ENCODE measurements around the gene SPINK4. TPM values are rescaled to one million over a fixed set of nuclear protein-coding genes. Genes with fewer than 3 reads are reported as not detected.

Gene SPINK4, protein sequence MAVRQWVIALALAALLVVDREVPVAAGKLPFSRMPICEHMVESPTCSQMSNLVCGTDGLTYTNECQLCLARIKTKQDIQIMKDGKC
- under 1 TPM in 1 of 2 donors, not detected in 1; 0.70 TPM for total RNA-seq
- not detected for polyA plus RNA-seq

DNA sequence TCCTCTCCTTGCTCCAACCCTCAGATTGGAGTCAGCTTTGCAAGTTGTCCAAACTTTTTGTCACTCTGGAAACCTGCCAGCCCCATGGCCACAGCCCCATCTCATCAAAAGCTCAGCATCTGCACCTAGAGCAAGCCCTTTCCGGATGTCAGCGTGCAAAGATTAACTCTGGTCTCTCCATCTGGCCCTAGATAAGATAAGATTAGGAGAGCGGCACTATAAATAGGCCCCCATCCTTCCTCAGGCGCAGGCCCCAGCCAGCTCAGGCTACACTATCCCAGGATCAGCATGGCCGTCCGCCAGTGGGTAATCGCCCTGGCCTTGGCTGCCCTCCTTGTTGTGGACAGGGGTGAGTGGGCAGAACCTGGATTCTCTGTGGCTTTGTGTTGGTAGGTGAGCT is at the start of gene SPINK4:
Gene SPINK4 (plus strand): TSS at position 247 of the 400 bp plus-strand sequence. CDS start 42 bp downstream, at position 289.
- TF ChIP-seq JUND (IDR thresholded peaks at IDR 0.05): no peak
- no peak for TF ChIP-seq HNF4A (conservative IDR thresholded peaks at IDR 0.05)
- TF ChIP-seq, protein P1, sequence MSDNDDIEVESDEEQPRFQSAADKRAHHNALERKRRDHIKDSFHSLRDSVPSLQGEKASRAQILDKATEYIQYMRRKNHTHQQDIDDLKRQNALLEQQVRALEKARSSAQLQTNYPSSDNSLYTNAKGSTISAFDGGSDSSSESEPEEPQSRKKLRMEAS (IDR thresholded peaks at IDR 0.05): no peak
- no peak for TF ChIP-seq FOXA1 (IDR thresholded peaks at IDR 0.05)
- TF ChIP-seq RXRA (IDR thresholded peaks at IDR 0.05): no peak
- TF ChIP-seq, protein P2, sequence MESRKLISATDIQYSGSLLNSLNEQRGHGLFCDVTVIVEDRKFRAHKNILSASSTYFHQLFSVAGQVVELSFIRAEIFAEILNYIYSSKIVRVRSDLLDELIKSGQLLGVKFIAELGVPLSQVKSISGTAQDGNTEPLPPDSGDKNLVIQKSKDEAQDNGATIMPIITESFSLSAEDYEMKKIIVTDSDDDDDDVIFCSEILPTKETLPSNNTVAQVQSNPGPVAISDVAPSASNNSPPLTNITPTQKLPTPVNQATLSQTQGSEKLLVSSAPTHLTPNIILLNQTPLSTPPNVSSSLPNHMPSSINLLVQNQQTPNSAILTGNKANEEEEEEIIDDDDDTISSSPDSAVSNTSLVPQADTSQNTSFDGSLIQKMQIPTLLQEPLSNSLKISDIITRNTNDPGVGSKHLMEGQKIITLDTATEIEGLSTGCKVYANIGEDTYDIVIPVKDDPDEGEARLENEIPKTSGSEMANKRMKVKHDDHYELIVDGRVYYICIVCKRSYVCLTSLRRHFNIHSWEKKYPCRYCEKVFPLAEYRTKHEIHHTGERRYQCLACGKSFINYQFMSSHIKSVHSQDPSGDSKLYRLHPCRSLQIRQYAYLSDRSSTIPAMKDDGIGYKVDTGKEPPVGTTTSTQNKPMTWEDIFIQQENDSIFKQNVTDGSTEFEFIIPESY (IDR thresholded peaks at IDR 0.05): no peak
- TF ChIP-seq, protein P3, sequence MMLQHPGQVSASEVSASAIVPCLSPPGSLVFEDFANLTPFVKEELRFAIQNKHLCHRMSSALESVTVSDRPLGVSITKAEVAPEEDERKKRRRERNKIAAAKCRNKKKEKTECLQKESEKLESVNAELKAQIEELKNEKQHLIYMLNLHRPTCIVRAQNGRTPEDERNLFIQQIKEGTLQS (IDR thresholded peaks at IDR 0.05): no peak
- no peak for TF ChIP-seq TAF1 (conservative IDR thresholded peaks at IDR 0.05)
- TF ChIP-seq, protein P4, sequence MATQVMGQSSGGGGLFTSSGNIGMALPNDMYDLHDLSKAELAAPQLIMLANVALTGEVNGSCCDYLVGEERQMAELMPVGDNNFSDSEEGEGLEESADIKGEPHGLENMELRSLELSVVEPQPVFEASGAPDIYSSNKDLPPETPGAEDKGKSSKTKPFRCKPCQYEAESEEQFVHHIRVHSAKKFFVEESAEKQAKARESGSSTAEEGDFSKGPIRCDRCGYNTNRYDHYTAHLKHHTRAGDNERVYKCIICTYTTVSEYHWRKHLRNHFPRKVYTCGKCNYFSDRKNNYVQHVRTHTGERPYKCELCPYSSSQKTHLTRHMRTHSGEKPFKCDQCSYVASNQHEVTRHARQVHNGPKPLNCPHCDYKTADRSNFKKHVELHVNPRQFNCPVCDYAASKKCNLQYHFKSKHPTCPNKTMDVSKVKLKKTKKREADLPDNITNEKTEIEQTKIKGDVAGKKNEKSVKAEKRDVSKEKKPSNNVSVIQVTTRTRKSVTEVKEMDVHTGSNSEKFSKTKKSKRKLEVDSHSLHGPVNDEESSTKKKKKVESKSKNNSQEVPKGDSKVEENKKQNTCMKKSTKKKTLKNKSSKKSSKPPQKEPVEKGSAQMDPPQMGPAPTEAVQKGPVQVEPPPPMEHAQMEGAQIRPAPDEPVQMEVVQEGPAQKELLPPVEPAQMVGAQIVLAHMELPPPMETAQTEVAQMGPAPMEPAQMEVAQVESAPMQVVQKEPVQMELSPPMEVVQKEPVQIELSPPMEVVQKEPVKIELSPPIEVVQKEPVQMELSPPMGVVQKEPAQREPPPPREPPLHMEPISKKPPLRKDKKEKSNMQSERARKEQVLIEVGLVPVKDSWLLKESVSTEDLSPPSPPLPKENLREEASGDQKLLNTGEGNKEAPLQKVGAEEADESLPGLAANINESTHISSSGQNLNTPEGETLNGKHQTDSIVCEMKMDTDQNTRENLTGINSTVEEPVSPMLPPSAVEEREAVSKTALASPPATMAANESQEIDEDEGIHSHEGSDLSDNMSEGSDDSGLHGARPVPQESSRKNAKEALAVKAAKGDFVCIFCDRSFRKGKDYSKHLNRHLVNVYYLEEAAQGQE (IDR thresholded peaks at IDR 0.05): no peak
- no peak for TF ChIP-seq HNF4G (IDR thresholded peaks at IDR 0.05)
- no peak for TF ChIP-seq EGR1 (IDR thresholded peaks at IDR 0.05; ENCODE audit: low read depth in 2 of 2)
- no peak for TF ChIP-seq GABPA (IDR thresholded peaks at IDR 0.05 in 1 of 2, conservative IDR thresholded peaks at IDR 0.05 in 1 of 2)
- no peak for DNase-seq (ENCODE audit: low spot score)
- Histone ChIP-seq H3K36me3 (ENCODE audit: control insufficient read depth in 4 of 4, insufficient read depth in 3 of 4, low read depth in 1 of 4, low read length in 3 of 4) (no peaks in the 10 kb centered on the region), H3K27ac (ENCODE audit: low read depth in 1 of 2, low read length in 2 of 2) (no peak within 1 kb of the TSS), H3K27me3 (ENCODE audit: control insufficient read depth in 4 of 4, insufficient read depth in 4 of 4, low read length in 3 of 4) (no peaks in the 10 kb centered on the region), H3K4me3 (ENCODE audit: low read depth in 1 of 3, low read length in 3 of 3) (no peak within 1 kb of the TSS), H3K9me3 (ENCODE audit: control insufficient read depth in 4 of 4, low read length in 3 of 4) (no peaks in the 10 kb centered on the region), H3K4me1 (ENCODE audit: control insufficient read depth in 4 of 4, insufficient read depth in 4 of 4, low read length in 3 of 4) (no peaks in the 10 kb centered on the region), H3K9ac (ENCODE audit: low read depth in 1 of 2, low read length in 2 of 2) (no peak within 1 kb of the TSS)
- 67% methylated on average over 7 of the region's 7 CpGs for WGBS

DNA sequence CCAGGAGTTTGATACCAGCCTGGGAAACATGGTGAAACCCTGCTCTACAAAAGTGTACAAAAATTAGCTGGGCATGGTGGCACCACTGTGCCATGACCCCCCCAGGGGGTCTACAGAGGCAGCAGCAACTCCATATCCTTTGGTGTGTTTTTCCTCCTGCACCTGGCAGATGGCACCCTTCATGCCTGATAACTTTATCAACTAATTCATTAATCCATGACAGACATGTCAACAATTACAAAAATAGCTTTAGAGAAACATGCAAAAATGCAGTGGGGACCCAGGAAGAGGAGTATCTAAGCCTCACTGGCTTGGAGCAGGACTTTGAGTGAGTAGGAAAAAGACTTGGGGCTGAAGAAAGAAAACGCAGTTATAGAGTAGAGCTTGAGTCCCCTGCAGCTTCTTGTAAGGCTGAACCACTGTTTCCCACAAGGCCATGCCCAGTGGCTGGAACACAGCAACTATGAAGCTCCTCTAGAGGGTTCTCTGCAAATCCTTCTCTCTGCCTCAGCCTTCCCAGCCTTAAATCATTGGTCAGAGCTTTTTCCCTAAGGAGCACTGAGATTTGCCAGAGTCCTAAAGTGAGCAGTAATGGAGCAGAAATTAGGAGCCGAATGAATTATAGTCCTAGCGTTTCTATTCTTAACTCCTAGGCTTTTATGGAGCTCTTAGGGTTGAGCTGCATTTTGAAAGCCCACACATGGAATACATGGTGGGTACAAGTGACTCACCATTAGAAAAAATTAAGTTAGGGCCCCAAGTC is 47.3 kb upstream of the SPINK4 start:
- 89% methylated on average over 3 of the region's 3 CpGs for WGBS
- no peak for DNase-seq (ENCODE audit: low spot score)
- TF ChIP-seq RXRA (IDR thresholded peaks at IDR 0.05) (no peak), EGR1 (IDR thresholded peaks at IDR 0.05; ENCODE audit: low read depth in 2 of 2) (no peak), SP1 (IDR thresholded peaks at IDR 0.05) (no peak), NR2F2 (IDR thresholded peaks at IDR 0.05) (no peak), YY1 (IDR thresholded peaks at IDR 0.05) (no peak), TAF1 (conservative IDR thresholded peaks at IDR 0.05) (no peak), GABPA (IDR thresholded peaks at IDR 0.05 in 1 of 2, conservative IDR thresholded peaks at IDR 0.05 in 1 of 2) (no peak), FOXA2 (IDR thresholded peaks at IDR 0.05) (no peak), HNF4A (conservative IDR thresholded peaks at IDR 0.05) (no peak), RAD21 (IDR thresholded peaks at IDR 0.05) (no peak), HNF4G (IDR thresholded peaks at IDR 0.05) (no peak), FOXA1 (IDR thresholded peaks at IDR 0.05) (no peak), JUND (IDR thresholded peaks at IDR 0.05) (no peak)
- TF ChIP-seq, protein P1 (IDR thresholded peaks at IDR 0.05): no peak
- TF ChIP-seq, protein P2 (IDR thresholded peaks at IDR 0.05): no peak
- TF ChIP-seq, protein P4 (IDR thresholded peaks at IDR 0.05): no peak
- TF ChIP-seq, protein P3 (IDR thresholded peaks at IDR 0.05): no peak

More for the DNA sequence above, 47.3 kb upstream of the SPINK4 start:
- no peaks in the 10 kb centered on the region for H3K4me1 ChIP-seq (ENCODE audit: control insufficient read depth in 4 of 4, insufficient read depth in 4 of 4, low read length in 3 of 4)
- H3K27me3 ChIP-seq (ENCODE audit: control insufficient read depth in 4 of 4, insufficient read depth in 4 of 4, low read length in 3 of 4): no peaks in the 10 kb centered on the region
- H3K36me3 ChIP-seq (ENCODE audit: control insufficient read depth in 4 of 4, insufficient read depth in 3 of 4, low read depth in 1 of 4, low read length in 3 of 4): no peaks in the 10 kb centered on the region
- H3K27ac ChIP-seq (ENCODE audit: low read depth in 1 of 2, low read length in 2 of 2): no peak overlapping the region
- no peak overlapping the region for H3K9ac ChIP-seq (ENCODE audit: low read depth in 1 of 2, low read length in 2 of 2)
- H3K9me3 ChIP-seq (ENCODE audit: control insufficient read depth in 4 of 4, low read length in 3 of 4): no peaks in the 10 kb centered on the region
- H3K4me3 ChIP-seq (ENCODE audit: low read depth in 1 of 3, low read length in 3 of 3): no peak overlapping the region
